ENCODE results near the gene SUOX. TPM values are rescaled to one million over a fixed set of nuclear protein-coding genes. Genes with fewer than 3 reads are reported as not detected.

Gene SUOX
- polyA plus RNA-seq (2012; rRNA removed): 23.2 and 25.7 TPM in 2 replicates
- polyA plus RNA-seq (2012; cell fraction: cytosol; rRNA removed): 14.1 and 18.3 TPM in 2 replicates
- polyA plus RNA-seq (2012; cell fraction: nucleus; rRNA removed): 32.8 and 45.2 TPM in 2 replicates

DNA sequence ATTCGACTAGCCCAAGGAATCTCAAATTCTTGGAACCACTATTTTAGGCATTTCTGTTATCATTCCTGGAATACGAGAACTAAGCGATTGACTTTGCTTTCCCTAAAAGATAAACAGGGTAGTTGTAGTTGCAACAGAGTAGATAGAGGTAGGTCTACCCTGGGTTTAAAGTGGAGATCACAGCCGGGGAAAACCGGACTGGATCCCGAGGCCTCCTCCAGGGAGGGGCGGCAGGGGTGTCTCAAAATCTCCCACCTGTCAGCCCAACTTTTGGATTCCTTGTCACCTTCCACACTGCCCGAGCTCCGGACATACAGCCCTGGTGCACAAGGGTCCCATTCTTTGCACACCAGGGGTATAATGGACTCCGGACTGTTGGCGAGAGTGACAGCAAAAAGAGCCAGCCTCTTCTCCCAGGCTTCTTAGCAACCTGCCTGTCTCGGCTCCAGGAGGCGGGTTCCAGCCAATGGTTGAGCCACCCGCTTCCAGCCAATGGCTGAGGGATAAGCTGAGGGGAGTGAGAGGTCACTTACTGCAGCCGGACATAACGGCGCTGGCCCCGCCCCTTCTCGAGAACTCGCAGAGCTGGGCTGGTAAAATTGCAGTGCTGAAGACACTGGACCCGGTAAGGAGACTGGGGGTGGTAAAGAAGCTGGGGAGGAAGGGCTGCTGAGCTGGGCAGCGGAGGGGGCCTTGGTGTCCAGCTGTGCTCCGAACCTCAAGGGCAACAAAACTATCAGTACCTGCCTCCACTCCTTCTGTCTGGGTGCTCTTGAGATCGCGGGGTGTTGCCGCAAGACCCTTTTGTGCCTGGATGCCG, at the start of gene SUOX:
Gene SUOX, plus strand, starts transcription at position 562 of the 820 bp plus-strand sequence. CDS start 4,946 bp downstream, outside the sequence.
- peak within 1 kb of the TSS; percentile 85 to 97 for H3K4me3 ChIP-seq (ENCODE audit: low read depth in 2 of 2, low read length in 1 of 2)
- ChIA-PET CTCF (interaction anchor here (0.6 to 10.8 kb wide), 31 partner anchors 7 to 259 kb away, joined by 3 to 183 read pairs (median 6); partner anchors contain the start of genes IKZF4, RAB5B, RPL41 and SMARCC2), POLR2A (interaction anchor here (0.8 to 2.2 kb wide), 7 partner anchors 10 to 167 kb away, joined by 3 to 11 read pairs (median 4); partner anchors contain the start of genes DNAJC14, IKZF4 and PA2G4)
- DNase-seq: peak; percentile 96
- no peaks in the 10 kb centered on the region for H4K20me1 ChIP-seq (ENCODE audit: insufficient read depth)
- H2AFZ ChIP-seq (ENCODE audit: low read depth): peak within 1 kb of the TSS; percentile 93
- H3K27ac ChIP-seq (ENCODE audit: low read depth in 2 of 2, low read length in 1 of 2): peak within 1 kb of the TSS; percentile 70 to 85
- H3K79me2 ChIP-seq (ENCODE audit: insufficient read depth): peaks cover 9% of the 10 kb centered on the region; the same call in 1 of the 2 replicates
- peaks cover 26% of the 10 kb centered on the region for H3F3A ChIP-seq (replicated peaks; ENCODE audit: insufficient read depth)
- peaks cover 13 to 29% of the 10 kb centered on the region in 2 experiments for H3K36me3 ChIP-seq (replicated peaks in 1 of 2; ENCODE audit: control insufficient read depth in 1 of 2, insufficient read depth in 2 of 2, low read length in 1 of 2)
- H3K4me2 ChIP-seq: peak within 1 kb of the TSS; percentile 99
- H3K9ac ChIP-seq: peak within 1 kb of the TSS; percentile 81
- H3K9me2 ChIP-seq: no peaks in the 10 kb centered on the region
- H3K4me1 ChIP-seq (ENCODE audit: control insufficient read depth in 1 of 2, insufficient read depth in 2 of 2, low read depth in 1 of 2, low read length in 1 of 2): peaks cover 0 to 3% of the 10 kb centered on the region in 2 experiments; a peak in 1 of 4 replicates
- WGBS (ENCODE audit: low lambda C conversion rate): under 1% methylated on average over 22 of the region's 27 CpGs
- H3K27me3 ChIP-seq (ENCODE audit: insufficient read depth): no peaks in the 10 kb centered on the region
- H3K9me3 ChIP-seq: no peaks in the 10 kb centered on the region
- TF ChIP-seq RXRA (IDR thresholded peaks at IDR 0.05; ENCODE audit: borderline replicate concordance, low read depth) (no peak), NRF1 (IDR thresholded peaks at IDR 0.05; ENCODE audit: low read depth, low read length) (no peak), JUND (IDR thresholded peaks at IDR 0.05) (no peak), MEF2A (IDR thresholded peaks at IDR 0.05; ENCODE audit: borderline replicate concordance, low read depth) (no peak), TCF12 (IDR thresholded peaks at IDR 0.05) (no peak), SMC3 (IDR thresholded peaks at IDR 0.05; ENCODE audit: low read depth, low read length) (no peak), RAD21 (IDR thresholded peaks at IDR 0.05; ENCODE audit: low read length) (no peak; the same call in 1 of the 2 replicates), FOXJ3 (CRISPR knock-in tag; IDR thresholded peaks at IDR 0.05) (no peak), RCOR1 (IDR thresholded peaks at IDR 0.05; ENCODE audit: low read length) (no peak; the same call in 1 of the 2 replicates), ELF1 (IDR thresholded peaks at IDR 0.05) (no peak), MXI1 (IDR thresholded peaks at IDR 0.05; ENCODE audit: low read depth, low read length) (no peak; the same call in 1 of the 2 replicates), SIN3A (IDR thresholded peaks at IDR 0.05; ENCODE audit: borderline replicate concordance, low read depth, low read length) (no peak), YY1 (IDR thresholded peaks at IDR 0.05; ENCODE audit: low read depth) (peak; percentile 66; the same call in 1 of the 2 replicates), GABPA (IDR thresholded peaks at IDR 0.05; ENCODE audit: low read depth) (0 out of 2 replicates have a peak, but pooled peaks have one; percentile 30), RFX5 (IDR thresholded peaks at IDR 0.05; ENCODE audit: low read length) (peak; percentile 95), POLR2AphosphoS5 (IDR thresholded peaks at IDR 0.05; ENCODE audit: low read depth, low read length) (peak; percentile 90), GATA2 (CRISPR knock-in tag; IDR thresholded peaks at IDR 0.05) (no peak), EZH2phosphoT487 (IDR thresholded peaks at IDR 0.05; ENCODE audit: borderline replicate concordance, low read depth) (no peak), FOXM1 (IDR thresholded peaks at IDR 0.05; ENCODE audit: low read depth) (no peak), TAF1 (IDR thresholded peaks at IDR 0.05; ENCODE audit: borderline replicate concordance, low read depth, low read length) (peak; percentile 26; the same call in 1 of the 2 replicates)
- TF ChIP-seq, protein P1, sequence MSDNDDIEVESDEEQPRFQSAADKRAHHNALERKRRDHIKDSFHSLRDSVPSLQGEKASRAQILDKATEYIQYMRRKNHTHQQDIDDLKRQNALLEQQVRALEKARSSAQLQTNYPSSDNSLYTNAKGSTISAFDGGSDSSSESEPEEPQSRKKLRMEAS (IDR thresholded peaks at IDR 0.05; ENCODE audit: low read depth): no peak
- TF ChIP-seq, protein P2, sequence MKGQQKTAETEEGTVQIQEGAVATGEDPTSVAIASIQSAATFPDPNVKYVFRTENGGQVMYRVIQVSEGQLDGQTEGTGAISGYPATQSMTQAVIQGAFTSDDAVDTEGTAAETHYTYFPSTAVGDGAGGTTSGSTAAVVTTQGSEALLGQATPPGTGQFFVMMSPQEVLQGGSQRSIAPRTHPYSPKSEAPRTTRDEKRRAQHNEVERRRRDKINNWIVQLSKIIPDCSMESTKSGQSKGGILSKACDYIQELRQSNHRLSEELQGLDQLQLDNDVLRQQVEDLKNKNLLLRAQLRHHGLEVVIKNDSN (IDR thresholded peaks at IDR 0.05; ENCODE audit: borderline replicate concordance, low read depth): no peak
- TF ChIP-seq, protein P3, sequence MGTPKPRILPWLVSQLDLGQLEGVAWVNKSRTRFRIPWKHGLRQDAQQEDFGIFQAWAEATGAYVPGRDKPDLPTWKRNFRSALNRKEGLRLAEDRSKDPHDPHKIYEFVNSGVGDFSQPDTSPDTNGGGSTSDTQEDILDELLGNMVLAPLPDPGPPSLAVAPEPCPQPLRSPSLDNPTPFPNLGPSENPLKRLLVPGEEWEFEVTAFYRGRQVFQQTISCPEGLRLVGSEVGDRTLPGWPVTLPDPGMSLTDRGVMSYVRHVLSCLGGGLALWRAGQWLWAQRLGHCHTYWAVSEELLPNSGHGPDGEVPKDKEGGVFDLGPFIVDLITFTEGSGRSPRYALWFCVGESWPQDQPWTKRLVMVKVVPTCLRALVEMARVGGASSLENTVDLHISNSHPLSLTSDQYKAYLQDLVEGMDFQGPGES (IDR thresholded peaks at IDR 0.05; ENCODE audit: low read depth, low read length): no peak
- TF ChIP-seq, protein P4, sequence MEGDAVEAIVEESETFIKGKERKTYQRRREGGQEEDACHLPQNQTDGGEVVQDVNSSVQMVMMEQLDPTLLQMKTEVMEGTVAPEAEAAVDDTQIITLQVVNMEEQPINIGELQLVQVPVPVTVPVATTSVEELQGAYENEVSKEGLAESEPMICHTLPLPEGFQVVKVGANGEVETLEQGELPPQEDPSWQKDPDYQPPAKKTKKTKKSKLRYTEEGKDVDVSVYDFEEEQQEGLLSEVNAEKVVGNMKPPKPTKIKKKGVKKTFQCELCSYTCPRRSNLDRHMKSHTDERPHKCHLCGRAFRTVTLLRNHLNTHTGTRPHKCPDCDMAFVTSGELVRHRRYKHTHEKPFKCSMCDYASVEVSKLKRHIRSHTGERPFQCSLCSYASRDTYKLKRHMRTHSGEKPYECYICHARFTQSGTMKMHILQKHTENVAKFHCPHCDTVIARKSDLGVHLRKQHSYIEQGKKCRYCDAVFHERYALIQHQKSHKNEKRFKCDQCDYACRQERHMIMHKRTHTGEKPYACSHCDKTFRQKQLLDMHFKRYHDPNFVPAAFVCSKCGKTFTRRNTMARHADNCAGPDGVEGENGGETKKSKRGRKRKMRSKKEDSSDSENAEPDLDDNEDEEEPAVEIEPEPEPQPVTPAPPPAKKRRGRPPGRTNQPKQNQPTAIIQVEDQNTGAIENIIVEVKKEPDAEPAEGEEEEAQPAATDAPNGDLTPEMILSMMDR (IDR thresholded peaks at IDR 0.05): no peak
- TF ChIP-seq, protein P5, sequence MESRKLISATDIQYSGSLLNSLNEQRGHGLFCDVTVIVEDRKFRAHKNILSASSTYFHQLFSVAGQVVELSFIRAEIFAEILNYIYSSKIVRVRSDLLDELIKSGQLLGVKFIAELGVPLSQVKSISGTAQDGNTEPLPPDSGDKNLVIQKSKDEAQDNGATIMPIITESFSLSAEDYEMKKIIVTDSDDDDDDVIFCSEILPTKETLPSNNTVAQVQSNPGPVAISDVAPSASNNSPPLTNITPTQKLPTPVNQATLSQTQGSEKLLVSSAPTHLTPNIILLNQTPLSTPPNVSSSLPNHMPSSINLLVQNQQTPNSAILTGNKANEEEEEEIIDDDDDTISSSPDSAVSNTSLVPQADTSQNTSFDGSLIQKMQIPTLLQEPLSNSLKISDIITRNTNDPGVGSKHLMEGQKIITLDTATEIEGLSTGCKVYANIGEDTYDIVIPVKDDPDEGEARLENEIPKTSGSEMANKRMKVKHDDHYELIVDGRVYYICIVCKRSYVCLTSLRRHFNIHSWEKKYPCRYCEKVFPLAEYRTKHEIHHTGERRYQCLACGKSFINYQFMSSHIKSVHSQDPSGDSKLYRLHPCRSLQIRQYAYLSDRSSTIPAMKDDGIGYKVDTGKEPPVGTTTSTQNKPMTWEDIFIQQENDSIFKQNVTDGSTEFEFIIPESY (IDR thresholded peaks at IDR 0.05; ENCODE audit: borderline replicate concordance, low read depth): no peak
- TF ChIP-seq, protein P6, sequence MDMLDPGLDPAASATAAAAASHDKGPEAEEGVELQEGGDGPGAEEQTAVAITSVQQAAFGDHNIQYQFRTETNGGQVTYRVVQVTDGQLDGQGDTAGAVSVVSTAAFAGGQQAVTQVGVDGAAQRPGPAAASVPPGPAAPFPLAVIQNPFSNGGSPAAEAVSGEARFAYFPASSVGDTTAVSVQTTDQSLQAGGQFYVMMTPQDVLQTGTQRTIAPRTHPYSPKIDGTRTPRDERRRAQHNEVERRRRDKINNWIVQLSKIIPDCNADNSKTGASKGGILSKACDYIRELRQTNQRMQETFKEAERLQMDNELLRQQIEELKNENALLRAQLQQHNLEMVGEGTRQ (IDR thresholded peaks at IDR 0.05; ENCODE audit: borderline replicate concordance, low read depth, low read length): no peak

Data from SK-N-SH (cell line).